Endothelial cell of umbilical vein (primary cell): ENCODE measurements around the gene LDHA. TPM values are rescaled to one million over a fixed set of nuclear protein-coding genes. Genes with fewer than 3 reads are reported as not detected.

ENCODE experiments used
- BruUV-seq: library from RNA; stranded (reverse); fragments of 400-500 nt; replicated peaks from 2 replicates; lab custom pipeline; 2021; lab: Mats Ljungman, UMichigan
- CTCF ChIA-PET: fragments of 300-600, 350-600 bp; sonication (Branson Sonifier 250); formaldehyde crosslinking; loops from one replicate; lab custom pipeline; 2021; ENCODE audit warnings: antibody characterized with exemption, inconsistent platforms; lab: Charles Lee
- POLR2A ChIA-PET: fragments of 300-600, 350-600 bp; sonication (Branson Sonifier 250); formaldehyde crosslinking; loops from one replicate; lab custom pipeline; 2021; ENCODE audit warnings: antibody characterized with exemption, inconsistent platforms; lab: Charles Lee
- DNase-seq: peaks from one replicate; pipeline ENCODE4 v3.0.0-alpha.2; 2011; ENCODE audit warnings: low read depth, low spot score
- FAIRE-seq: peaks from 2 replicates; lab custom pipeline; 2011; peaks lifted over from hg19 to GRCh38; lab: Jason Lieb, UNC
- H2AFZ ChIP-seq: 2 replicates; pipeline ENCODE4 v1.6.0; 2012; ENCODE audit warnings: low read depth, low read length, control low read depth, inconsistent platforms
- H3K27ac ChIP-seq: 2 replicates; pipeline ENCODE4 v1.5.1; 2011; ENCODE audit warnings: low read depth, mild to moderate bottlenecking, control low read depth, low read length, moderate library complexity; ENCODE audit not compliant: insufficient read depth
- H3K27me3 ChIP-seq, 2 experiments: 2 replicates each; pipeline versions ENCODE4 v1.6.0 to v1.6.1; 2011; ENCODE audit warnings: low read length in 2 of 2, mixed read lengths in 1 of 2; ENCODE audit not compliant: control insufficient read depth in 2 of 2, insufficient read depth in 2 of 2
- H3K36me3 ChIP-seq, 2 experiments: 2 replicates in 1 of 2; 3 replicates in 1 of 2; pipeline ENCODE4 v1.5.1; 2011; ENCODE audit warnings: low read length in 2 of 2, mild to moderate bottlenecking in 1 of 2, moderate library complexity in 1 of 2; ENCODE audit not compliant: control insufficient read depth in 2 of 2, insufficient read depth in 2 of 2; ENCODE audit errors: extremely low read depth in 1 of 2
- H3K4me1 ChIP-seq: 3 replicates; pipeline ENCODE4 v1.5.1; 2011; ENCODE audit warnings: mild to moderate bottlenecking, low read length; ENCODE audit not compliant: control insufficient read depth, insufficient read depth; ENCODE audit errors: extremely low read depth
- H3K4me2 ChIP-seq: 2 replicates; pipeline ENCODE4 v1.6.1; 2011; ENCODE audit warnings: low read length, control low read depth, mixed read lengths; ENCODE audit not compliant: insufficient read depth
- H3K4me3 ChIP-seq, 3 experiments: fragments of 200-600 bp in 1 of 3; sonication (generic), shearing (Covaris generic) in 1 of 3; replicated peaks in 1 of 3; 2 replicates each; pipeline ENCODE4 v1.5.1; 2011 to 2016; ENCODE audit warnings: control low read depth in 3 of 3, low read length in 3 of 3, mild to moderate bottlenecking in 2 of 3, inconsistent platforms in 1 of 3, low read depth in 1 of 3, moderate library complexity in 1 of 3; ENCODE audit not compliant: insufficient read depth in 1 of 3
- H3K79me2 ChIP-seq: 2 replicates; pipeline ENCODE4 v1.6.0; 2012; ENCODE audit warnings: low read length, inconsistent platforms; ENCODE audit not compliant: control insufficient read depth, insufficient read depth
- H3K9ac ChIP-seq: replicated peaks from 2 replicates; pipeline ENCODE3; 2011; ENCODE audit warnings: low read length, control low read depth; ENCODE audit not compliant: insufficient read depth; ENCODE audit errors: extremely low read depth
- H3K9me1 ChIP-seq: replicated peaks from 3 replicates; pipeline ENCODE4 v1.6.0; 2011; ENCODE audit warnings: mild to moderate bottlenecking, low read length; ENCODE audit not compliant: control insufficient read depth, insufficient read depth; ENCODE audit errors: extremely low read depth
- H3K9me3 ChIP-seq: replicated peaks from 2 replicates; pipeline ENCODE4 v1.5.1; 2012; ENCODE audit warnings: low read length, inconsistent platforms; ENCODE audit not compliant: control insufficient read depth, insufficient read depth
- H4K20me1 ChIP-seq: replicated peaks from 2 replicates; pipeline ENCODE3; 2011; ENCODE audit warnings: mild to moderate bottlenecking, low read length; ENCODE audit not compliant: control insufficient read depth, insufficient read depth; ENCODE audit errors: extremely low read depth
- CTCF ChIP-seq, 2 donors: IDR thresholded peaks; 1 replicate in 1 of 2; 2 replicates in 1 of 2; pipeline ENCODE4 v1.5.1; 2011; ENCODE audit warnings: low read length in 2 of 2, mild to moderate bottlenecking in 2 of 2, moderate library complexity in 2 of 2, control low read depth in 1 of 2, inconsistent platforms in 1 of 2, low read depth in 1 of 2; ENCODE audit not compliant: insufficient read depth in 1 of 2; ENCODE audit errors: extremely low read depth in 1 of 2
- EZH2 ChIP-seq: IDR thresholded peaks from 2 replicates; pipeline ENCODE4 v1.6.1; 2012; ENCODE audit warnings: borderline replicate concordance, low read depth, mild to moderate bottlenecking, moderate library complexity, low read length, inconsistent platforms; ENCODE audit not compliant: severe bottlenecking
- FOS ChIP-seq: IDR thresholded peaks from 2 replicates; pipeline ENCODE4 v1.6.1; 2011; ENCODE audit warnings: mild to moderate bottlenecking, low read length, moderate library complexity, borderline replicate concordance; ENCODE audit not compliant: insufficient read depth
- GATA2 ChIP-seq: IDR thresholded peaks from 2 replicates; pipeline ENCODE4 v1.7.0; 2011; ENCODE audit warnings: low read depth, mild to moderate bottlenecking, moderate library complexity, mixed read lengths, low read length; ENCODE audit not compliant: insufficient read length, insufficient read depth
- JUN ChIP-seq: IDR thresholded peaks from 2 replicates; pipeline ENCODE4 v1.6.1; 2011; ENCODE audit warnings: borderline replicate concordance, low read depth; ENCODE audit not compliant: insufficient read length, insufficient read depth
- MAX ChIP-seq: IDR thresholded peaks from 2 replicates; pipeline ENCODE4 v1.6.1; 2011; ENCODE audit not compliant: insufficient read depth, insufficient read length
- MYC ChIP-seq: IDR thresholded peaks from one replicate; pipeline ENCODE4 v1.6.1; 2011; ENCODE audit warnings: mild to moderate bottlenecking, low read depth, low read length
- POLR2A ChIP-seq: IDR thresholded peaks from 2 replicates; pipeline ENCODE4 v1.6.1; 2012; ENCODE audit warnings: low read depth, mild to moderate bottlenecking, control low read depth, low read length
- POLR2AphosphoS5 ChIP-seq: IDR thresholded peaks from 2 replicates; pipeline ENCODE4 v1.6.1; 2012; ENCODE audit warnings: low read depth, mild to moderate bottlenecking, control low read depth, low read length, moderate library complexity; ENCODE audit not compliant: insufficient read depth
- dilution Hi-C: fragments of 300-500 bp; cut with MboI; formaldehyde crosslinking; loops from one replicate; pipeline ENCODE4 v1.15.0; 2019; ENCODE audit warnings: low sequenced_read_pairs; ENCODE audit not compliant: extremely low pct_ligation_motif_present
- intact Hi-C: fragments of 100-400 bp; cut with micrococcal nuclease; formaldehyde crosslinking; loops from one replicate; pipeline ENCODE4 v1.10.0; 2022
- polyA plus RNA-seq, 4 experiments: library from polyadenylated mRNA; depleted of rRNA in 3 of 4; stranded (reverse) in 3 of 4; unstranded in 1 of 4; fragments of >200 nt; gene quantifications; 2 replicates each; pipeline versions ENCODE4 v1.2.1 to v1.2.3, GENCODE V29; 2011 to 2012; ENCODE audit warnings: missing spikeins in 1 of 4
- total RNA-seq: library from RNA; stranded (reverse); gene quantifications from 2 replicates; pipeline ENCODE4 v1.2.3, GENCODE V29; 2021

LDHA gene
- total and polyA plus RNA-seq, 2 donors (not counting 3 experiments of a cell fraction or from before 2014, with no cell fraction given): 265 to 537 TPM

- dilution Hi-C loops: no loop called here
Measured at GRCh38 chr11:18364495-18365073, 29.8 kb upstream of the LDHA start.

More at GRCh38 chr11:18364495-18365073, 29.8 kb upstream of the LDHA start:
- H3K27ac ChIP-seq: no peak overlapping the region
- no peaks in the 10 kb centered on the region for H4K20me1 ChIP-seq
- no peak overlapping the region for H2AFZ ChIP-seq
- FAIRE-seq (no peak), DNase-seq (no peak)
- no peak overlapping the region for H3K9ac ChIP-seq
- no peaks in the 10 kb centered on the region for H3K27me3 ChIP-seq
- H3K79me2 ChIP-seq: no peaks in the 10 kb centered on the region
- TF ChIP-seq MAX: no peak
- no peak for TF ChIP-seq GATA2
- TF ChIP-seq POLR2AphosphoS5: no peak
- TF ChIP-seq JUN: no peak
- no peak for TF ChIP-seq CTCF (IDR thresholded peaks at IDR 0.05; ENCODE audit: extremely low read depth in 1 of 2, insufficient read depth in 1 of 2, low read depth in 1 of 2, low read length in 2 of 2)
- no peak for TF ChIP-seq MYC
- no peak for TF ChIP-seq FOS
- no peak for TF ChIP-seq POLR2A
- TF ChIP-seq EZH2: no peak
- H3K36me3 ChIP-seq: peaks cover 12 to 18% of the 10 kb centered on the region in 2 experiments
- H3K4me3 ChIP-seq: no peak overlapping the region
- POLR2A ChIA-PET: interaction anchor here (0.7 kb wide), 1 partner anchor 10 kb away, joined by 4 read pairs; no protein-coding TSS in a partner anchor
- intact Hi-C loops: no loop called here
- CTCF ChIA-PET: no interaction called here
- no TSS peak for BruUV-seq
- no peaks in the 10 kb centered on the region for H3K9me1 ChIP-seq
- no peaks in the 10 kb centered on the region for H3K9me3 ChIP-seq
- no peak overlapping the region for H3K4me2 ChIP-seq
- no peaks in the 10 kb centered on the region for H3K4me1 ChIP-seq
